Measurements from ENCODE around the gene CYP8B1. TPM values are rescaled to one million over a fixed set of nuclear protein-coding genes. Genes with fewer than 3 reads are reported as not detected.

CYP8B1 gene
- total RNA-seq, 1 experiment from 2014 or later = not detected

DNA sequence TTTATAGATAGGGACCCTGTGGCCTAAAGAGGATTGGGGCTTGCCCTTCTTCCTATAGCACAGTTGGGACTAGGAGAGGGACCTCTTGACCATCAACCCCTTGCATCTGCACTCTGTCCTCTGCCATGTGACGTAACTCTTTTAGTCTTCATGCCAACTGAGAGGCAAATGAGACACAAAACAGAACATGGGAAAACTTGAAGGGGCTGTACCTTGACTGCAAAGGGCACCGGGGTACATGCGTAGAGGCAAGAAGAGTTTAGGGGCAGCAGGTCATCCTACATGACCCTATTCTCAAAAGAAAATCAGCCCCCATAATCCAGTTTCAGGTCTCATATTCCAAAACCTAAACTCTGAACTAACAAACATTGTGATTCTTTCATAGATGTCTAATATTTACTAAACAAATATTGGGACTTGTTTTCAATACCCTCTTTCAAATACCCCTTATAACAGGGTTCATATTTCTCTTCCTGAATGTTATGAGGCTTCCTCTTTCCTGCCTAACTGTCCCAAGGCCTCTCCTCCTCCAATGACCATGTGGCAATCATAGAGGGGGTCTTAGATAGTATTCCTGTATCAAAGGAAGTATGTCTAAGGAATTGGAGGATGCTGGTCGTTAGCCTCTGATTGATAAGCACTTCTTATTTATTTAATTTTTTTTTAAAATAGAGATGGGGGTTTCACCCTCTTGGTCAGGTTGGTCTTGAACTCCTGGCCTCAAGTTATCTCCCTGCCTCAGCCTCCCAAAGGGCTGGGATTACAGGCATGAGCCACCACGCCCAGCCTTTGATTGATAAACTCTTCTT is 45.8 kb downstream of the CYP8B1 start:
- Mint-ChIP-seq H3K4me1 (ENCODE audit: low read depth, unreplicated experiment) (peaks cover 45% of the 10 kb centered on the region), H3K9me3 (ENCODE audit: low read depth, unreplicated experiment) (no peaks in the 10 kb centered on the region), H3K27ac (ENCODE audit: unreplicated experiment) (no peak overlapping the region), H3K36me3 (ENCODE audit: insufficient read depth, unreplicated experiment) (no peaks in the 10 kb centered on the region), H3K27me3 (ENCODE audit: unreplicated experiment) (no peaks in the 10 kb centered on the region), H3K4me3 (ENCODE audit: low read depth, unreplicated experiment) (no peak overlapping the region)
- BruUV-seq (replicated peaks) = no TSS peak
- intact Hi-C loops (cut with micrococcal nuclease; ENCODE audit: unreplicated experiment) = loop anchor here (2.0 kb wide), 1 partner anchor 49 kb away; no protein-coding TSS in a partner anchor
- no peak for TF ChIP-seq CTCF (IDR thresholded peaks at IDR 0.05; ENCODE audit: unreplicated experiment)
- no peak for DNase-seq
- CTCF ChIA-PET = interaction anchor here (0.7 to 2.2 kb wide), 13 partner anchors 10 to 600 kb away, joined by 3 to 20 read pairs (median 5); partner anchors contain the start of genes CYP8B1, HIGD1A and SS18L2

- Mint-ChIP-seq H3K4me3 (ENCODE audit: low read depth, unreplicated experiment) (no peak overlapping the region), H3K9me3 (ENCODE audit: low read depth, unreplicated experiment) (no peaks in the 10 kb centered on the region), H3K27me3 (ENCODE audit: unreplicated experiment) (no peaks in the 10 kb centered on the region), H3K27ac (ENCODE audit: unreplicated experiment) (no peak overlapping the region), H3K36me3 (ENCODE audit: insufficient read depth, unreplicated experiment) (no peaks in the 10 kb centered on the region), H3K4me1 (ENCODE audit: low read depth, unreplicated experiment) (peaks cover 45% of the 10 kb centered on the region)
- no TSS peak for BruUV-seq (replicated peaks)
- peak; percentile 18 for DNase-seq
- intact Hi-C loops (cut with micrococcal nuclease; ENCODE audit: unreplicated experiment) = no loop called here
- CTCF ChIA-PET = interaction anchor here (0.7 to 1.2 kb wide), 6 partner anchors 9 to 52 kb away, joined by 3 to 7 read pairs (median 4); partner anchors contain the start of gene CYP8B1
- no peak for TF ChIP-seq CTCF (IDR thresholded peaks at IDR 0.05; ENCODE audit: unreplicated experiment)
Observed at GRCh38 chr3:42829083-42829627, 46.5 kb downstream of the CYP8B1 start.

- CTCF ChIA-PET = no interaction called here
- DNase-seq = no peak
- peaks cover 53% of the 10 kb centered on the region for H3K4me1 Mint-ChIP-seq (ENCODE audit: low read depth, unreplicated experiment)
- BruUV-seq (replicated peaks) = no TSS peak
- H3K27ac Mint-ChIP-seq (ENCODE audit: unreplicated experiment) = no peak overlapping the region
- no peaks in the 10 kb centered on the region for H3K27me3 Mint-ChIP-seq (ENCODE audit: unreplicated experiment)
- no peak for TF ChIP-seq CTCF (IDR thresholded peaks at IDR 0.05; ENCODE audit: unreplicated experiment)
- intact Hi-C loops (cut with micrococcal nuclease; ENCODE audit: unreplicated experiment) = no loop called here
- no peaks in the 10 kb centered on the region for H3K36me3 Mint-ChIP-seq (ENCODE audit: insufficient read depth, unreplicated experiment)
- no peaks in the 10 kb centered on the region for H3K9me3 Mint-ChIP-seq (ENCODE audit: low read depth, unreplicated experiment)
- H3K4me3 Mint-ChIP-seq (ENCODE audit: low read depth, unreplicated experiment) = no peak overlapping the region
Observed at GRCh38 chr3:42827654-42828053, 48.0 kb downstream of the CYP8B1 start.

DNA sequence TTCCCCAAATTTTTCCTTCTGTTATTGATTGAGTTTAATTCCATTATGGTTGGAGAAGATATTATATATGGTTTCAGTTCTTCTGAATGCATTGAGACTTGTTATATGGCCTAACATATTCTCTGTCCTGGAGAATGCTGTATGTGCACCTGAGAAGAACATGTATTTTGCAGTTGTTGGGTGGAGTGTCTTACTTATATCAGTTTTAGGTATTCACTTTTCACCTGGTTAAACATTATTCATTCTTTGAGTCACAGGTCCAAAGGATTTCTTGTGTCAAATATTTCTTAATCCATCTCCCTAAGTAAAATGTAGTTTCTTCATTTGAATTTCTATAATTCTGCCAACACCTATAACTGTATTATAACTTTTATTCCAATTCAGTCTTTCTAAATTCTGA is 48.7 kb downstream of the CYP8B1 start:
- H3K36me3 Mint-ChIP-seq (ENCODE audit: insufficient read depth, unreplicated experiment) = no peaks in the 10 kb centered on the region
- H3K27ac Mint-ChIP-seq (ENCODE audit: unreplicated experiment) = no peak overlapping the region
- no TSS peak for BruUV-seq (replicated peaks)
- no peaks in the 10 kb centered on the region for H3K27me3 Mint-ChIP-seq (ENCODE audit: unreplicated experiment)
- CTCF ChIA-PET = no interaction called here
- H3K9me3 Mint-ChIP-seq (ENCODE audit: low read depth, unreplicated experiment) = no peaks in the 10 kb centered on the region
- intact Hi-C loops (cut with micrococcal nuclease; ENCODE audit: unreplicated experiment) = no loop called here
- TF ChIP-seq CTCF (IDR thresholded peaks at IDR 0.05; ENCODE audit: unreplicated experiment) = no peak
- H3K4me1 Mint-ChIP-seq (ENCODE audit: low read depth, unreplicated experiment) = peaks cover 56% of the 10 kb centered on the region
- no peak overlapping the region for H3K4me3 Mint-ChIP-seq (ENCODE audit: low read depth, unreplicated experiment)
- DNase-seq = no peak
